ENCODE measurements around the gene NPRL2.

The NPRL2 gene

GRCh38 chr3:50350527-50351322, at the start of gene NPRL2, which contains the start of gene CYB561D2:
NPRL2 (minus strand) TSS chr3:50350775; CDS start chr3:50350652, 123 bp downstream.
CYB561D2 (plus strand) TSS chr3:50350862; CDS start chr3:50351434, 572 bp downstream.
- Histone ChIP-seq H3K4me1 (ENCODE audit: insufficient read depth, low read length) (no peaks in the 10 kb centered on the region), H3K36me3 (ENCODE audit: insufficient read depth, low read length) (no peaks in the 10 kb centered on the region), H3K9ac (ENCODE audit: low read depth, low read length) (peak within 1 kb of the TSS; percentile 58), H3K9me3 (ENCODE audit: control insufficient read depth, insufficient read depth, low read length) (no peaks in the 10 kb centered on the region)

- Histone ChIP-seq H3K9ac (ENCODE audit: low read depth, low read length) (no peak overlapping the region), H3K4me1 (ENCODE audit: insufficient read depth, low read length) (no peaks in the 10 kb centered on the region), H3K36me3 (ENCODE audit: insufficient read depth, low read length) (no peaks in the 10 kb centered on the region), H3K9me3 (ENCODE audit: control insufficient read depth, insufficient read depth, low read length) (no peaks in the 10 kb centered on the region)
Measured at GRCh38 chr3:50396502-50396901, 45.9 kb upstream of the NPRL2 start.

- no peak overlapping the region for H3K9ac ChIP-seq (ENCODE audit: low read depth, low read length)
- H3K36me3 ChIP-seq (ENCODE audit: insufficient read depth, low read length), result no peaks in the 10 kb centered on the region
- no peaks in the 10 kb centered on the region for H3K9me3 ChIP-seq (ENCODE audit: control insufficient read depth, insufficient read depth, low read length)
- no peaks in the 10 kb centered on the region for H3K4me1 ChIP-seq (ENCODE audit: insufficient read depth, low read length)
Measured at GRCh38 chr3:50395070-50395860, 44.7 kb upstream of the NPRL2 start.

- Histone ChIP-seq H3K9ac (ENCODE audit: low read depth, low read length) (no peak overlapping the region), H3K4me1 (ENCODE audit: insufficient read depth, low read length) (no peaks in the 10 kb centered on the region; the same call in 1 of the 2 replicates), H3K9me3 (ENCODE audit: control insufficient read depth, insufficient read depth, low read length) (no peaks in the 10 kb centered on the region), H3K36me3 (ENCODE audit: insufficient read depth, low read length) (no peaks in the 10 kb centered on the region)
Measured at GRCh38 chr3:50393061-50393460, 42.5 kb upstream of the NPRL2 start.

- Histone ChIP-seq H3K36me3 (ENCODE audit: insufficient read depth, low read length) (no peaks in the 10 kb centered on the region), H3K9ac (ENCODE audit: low read depth, low read length) (no peak overlapping the region), H3K9me3 (ENCODE audit: control insufficient read depth, insufficient read depth, low read length) (no peaks in the 10 kb centered on the region), H3K4me1 (ENCODE audit: insufficient read depth, low read length) (no peaks in the 10 kb centered on the region; the same call in 1 of the 2 replicates)
Measured at GRCh38 chr3:50392101-50392715, 41.6 kb upstream of the NPRL2 start.

GRCh38 chr3:50390508-50391224, 40.1 kb upstream of the NPRL2 start:
- Histone ChIP-seq H3K9me3 (ENCODE audit: control insufficient read depth, insufficient read depth, low read length) (no peaks in the 10 kb centered on the region), H3K4me1 (ENCODE audit: insufficient read depth, low read length) (no peaks in the 10 kb centered on the region; the same call in 1 of the 2 replicates), H3K9ac (ENCODE audit: low read depth, low read length) (no peak overlapping the region), H3K36me3 (ENCODE audit: insufficient read depth, low read length) (no peaks in the 10 kb centered on the region)

- Histone ChIP-seq H3K9ac (ENCODE audit: low read depth, low read length) (no peak overlapping the region), H3K4me1 (ENCODE audit: insufficient read depth, low read length) (no peaks in the 10 kb centered on the region; the same call in 1 of the 2 replicates), H3K36me3 (ENCODE audit: insufficient read depth, low read length) (no peaks in the 10 kb centered on the region), H3K9me3 (ENCODE audit: control insufficient read depth, insufficient read depth, low read length) (no peaks in the 10 kb centered on the region)
Measured at GRCh38 chr3:50389414-50389767, 38.8 kb upstream of the NPRL2 start.

- no peaks in the 10 kb centered on the region; the same call in 1 of the 2 replicates for H3K4me1 ChIP-seq (ENCODE audit: insufficient read depth, low read length)
- no peak overlapping the region for H3K9ac ChIP-seq (ENCODE audit: low read depth, low read length)
- H3K9me3 ChIP-seq (ENCODE audit: control insufficient read depth, insufficient read depth, low read length), result no peaks in the 10 kb centered on the region
- no peaks in the 10 kb centered on the region for H3K36me3 ChIP-seq (ENCODE audit: insufficient read depth, low read length)
Measured at GRCh38 chr3:50388720-50389413, 38.3 kb upstream of the NPRL2 start.

GRCh38 chr3:50388016-50388719, 37.6 kb upstream of the NPRL2 start:
- no peaks in the 10 kb centered on the region for H3K36me3 ChIP-seq (ENCODE audit: insufficient read depth, low read length)
- no peaks in the 10 kb centered on the region; the same call in 1 of the 2 replicates for H3K4me1 ChIP-seq (ENCODE audit: insufficient read depth, low read length)
- no peaks in the 10 kb centered on the region for H3K9me3 ChIP-seq (ENCODE audit: control insufficient read depth, insufficient read depth, low read length)

GRCh38 chr3:50385754-50386153, 35.2 kb upstream of the NPRL2 start:
- no peak overlapping the region for H3K9ac ChIP-seq (ENCODE audit: low read depth, low read length)
- H3K4me1 ChIP-seq (ENCODE audit: insufficient read depth, low read length), result no peaks in the 10 kb centered on the region; the same call in 1 of the 2 replicates
- no peaks in the 10 kb centered on the region for H3K9me3 ChIP-seq (ENCODE audit: control insufficient read depth, insufficient read depth, low read length)
- no peaks in the 10 kb centered on the region for H3K36me3 ChIP-seq (ENCODE audit: insufficient read depth, low read length)

More at GRCh38 chr3:50388016-50388719, 37.6 kb upstream of the NPRL2 start:
- no peak overlapping the region for H3K9ac ChIP-seq (ENCODE audit: low read depth, low read length)

- no peaks in the 10 kb centered on the region for H3K36me3 ChIP-seq (ENCODE audit: insufficient read depth, low read length)
- H3K4me1 ChIP-seq (ENCODE audit: insufficient read depth, low read length), result no peaks in the 10 kb centered on the region; the same call in 1 of the 2 replicates
- no peak overlapping the region for H3K9ac ChIP-seq (ENCODE audit: low read depth, low read length)
- H3K9me3 ChIP-seq (ENCODE audit: control insufficient read depth, insufficient read depth, low read length), result no peaks in the 10 kb centered on the region
Measured at GRCh38 chr3:50383750-50384149, 33.2 kb upstream of the NPRL2 start.

GRCh38 chr3:50382722-50383121, 32.1 kb upstream of the NPRL2 start:
- Histone ChIP-seq H3K9ac (ENCODE audit: low read depth, low read length) (no peak overlapping the region), H3K4me1 (ENCODE audit: insufficient read depth, low read length) (no peaks in the 10 kb centered on the region), H3K9me3 (ENCODE audit: control insufficient read depth, insufficient read depth, low read length) (no peaks in the 10 kb centered on the region), H3K36me3 (ENCODE audit: insufficient read depth, low read length) (no peaks in the 10 kb centered on the region)

- Histone ChIP-seq H3K36me3 (ENCODE audit: insufficient read depth, low read length) (no peaks in the 10 kb centered on the region), H3K4me1 (ENCODE audit: insufficient read depth, low read length) (no peaks in the 10 kb centered on the region), H3K9me3 (ENCODE audit: control insufficient read depth, insufficient read depth, low read length) (no peaks in the 10 kb centered on the region), H3K9ac (ENCODE audit: low read depth, low read length) (no peak overlapping the region)
Measured at GRCh38 chr3:50381383-50381782, 30.8 kb upstream of the NPRL2 start.

Data from ES-I3 (cell line).